Embryonic facial prominence (tissue), 1 donor: ENCODE measurements around the gene CCL24.
"Not testable (repeated sequence)": the region's sequence is repeated elsewhere in the genome, so short reads cannot be mapped to it uniquely, and the experiment has no call there.

Source experiments
- DNase-seq: peaks from one replicate; pipeline ENCODE4 v3.0.0-alpha.2; 2016; ENCODE audit errors: extremely low spot score

CCL24 gene

GRCh38 chr7:75813781-75814236 is at the start of gene CCL24:
Gene CCL24, minus strand, starts transcription at chr7:75813806. Its CDS starts 91 bp downstream, at chr7:75813715.
- no peak for DNase-seq

GRCh38 chr7:75861636-75862035 is 48.0 kb upstream of the CCL24 start:
- no peak for DNase-seq

GRCh38 chr7:75858410-75858809 is 44.8 kb upstream of the CCL24 start:
- no peak for DNase-seq

- DNase-seq: no peak
These were observed 42.9 kb upstream of the CCL24 start for GRCh38 chr7:75856536-75856935.

GRCh38 chr7:75854813-75855345 is 41.3 kb upstream of the CCL24 start:
- DNase-seq: not testable (repeated sequence)

- DNase-seq: no peak
These were observed 40.6 kb upstream of the CCL24 start for GRCh38 chr7:75854233-75854632.

- DNase-seq: no peak
These were observed 36.6 kb upstream of the CCL24 start for GRCh38 chr7:75850235-75850634.

- no peak for DNase-seq
These were observed 36.0 kb upstream of the CCL24 start for GRCh38 chr7:75849573-75849972.

- DNase-seq: no peak
These were observed 34.1 kb upstream of the CCL24 start for GRCh38 chr7:75847707-75848106.

- DNase-seq: not testable (repeated sequence)
These were observed 31.5 kb upstream of the CCL24 start for GRCh38 chr7:75845132-75845531.

GRCh38 chr7:75844158-75844557 is 30.6 kb upstream of the CCL24 start:
- DNase-seq: no peak

GRCh38 chr7:75843613-75844116 is 30.1 kb upstream of the CCL24 start:
- no peak for DNase-seq

- DNase-seq: peak; percentile 13
These were observed 29.3 kb upstream of the CCL24 start for GRCh38 chr7:75842836-75843446.

- no peak for DNase-seq
These were observed 26.4 kb upstream of the CCL24 start for GRCh38 chr7:75840029-75840428.

GRCh38 chr7:75838281-75838930 is 24.8 kb upstream of the CCL24 start:
- not testable (repeated sequence) for DNase-seq

- no peak for DNase-seq
These were observed 23.2 kb upstream of the CCL24 start for GRCh38 chr7:75836798-75837197.

- DNase-seq: no peak
These were observed 22.2 kb upstream of the CCL24 start for GRCh38 chr7:75835688-75836285.

GRCh38 chr7:75833662-75834061 is 20.1 kb upstream of the CCL24 start:
- DNase-seq: not testable (repeated sequence)

GRCh38 chr7:75830978-75831377 is 17.4 kb upstream of the CCL24 start:
- DNase-seq: no peak

- not testable (repeated sequence) for DNase-seq
These were observed 16.1 kb upstream of the CCL24 start for GRCh38 chr7:75829656-75830055.

- no peak for DNase-seq
These were observed 9.7 kb upstream of the CCL24 start for GRCh38 chr7:75823198-75823910.

- no peak for DNase-seq
These were observed 7.1 kb upstream of the CCL24 start for GRCh38 chr7:75820688-75821087.
